Right atrium auricular region (tissue), 2 donors: ENCODE measurements around the gene CFAP251. TPM values are rescaled to one million over a fixed set of nuclear protein-coding genes. Genes with fewer than 3 reads are reported as not detected.

Source experiments
- DNase-seq: peaks from one replicate; pipeline ENCODE4 v3.0.0-alpha.2; 2019; ENCODE audit warnings: low spot score
- H3K27ac ChIP-seq, 2 donors: fragments of 200-600 bp; sonication (generic); 1 replicate in 1 of 2; 2 replicates in 1 of 2; pipeline ENCODE4 v1.5.1; 2016 to 2019
- H3K27me3 ChIP-seq, 2 donors: fragments of 200-600 bp; sonication (generic); one replicate each; pipeline versions ENCODE4 v1.5.1 to v1.6.0; 2017 to 2019
- H3K36me3 ChIP-seq: fragments of 200-600 bp; sonication (generic); one replicate; pipeline ENCODE4 v1.5.1; 2016
- H3K4me1 ChIP-seq, 2 donors: fragments of 200-600 bp; sonication (generic); one replicate each; pipeline versions ENCODE4 v1.5.1 to v1.6.0; 2017 to 2019
- H3K4me3 ChIP-seq, 2 donors: fragments of 200-600 bp; sonication (generic); 1 replicate in 1 of 2; 2 replicates in 1 of 2; pipeline ENCODE4 v1.5.1; 2017 to 2019; ENCODE audit warnings: mild to moderate bottlenecking in 1 of 2, moderate library complexity in 1 of 2
- H3K9me3 ChIP-seq, 2 donors: fragments of 200-600 bp; sonication (generic); one replicate each; pipeline ENCODE4 v1.5.1; 2019
- total RNA-seq, 2 donors: library from RNA; depleted of rRNA; stranded (reverse); fragments of >200 nt; gene quantifications; one replicate each; pipeline ENCODE4 v1.1.0, GENCODE V29; 2016
- TF ChIP-seq, protein P1 (sequence below), 2 donors: fragments of 200-600 bp; sonication (generic); IDR thresholded peaks; one replicate each; pipeline ENCODE4 v1.5.1; 2019; ENCODE audit warnings: antibody characterized with exemption in 2 of 2

CFAP251 gene
- total RNA-seq, 2 donors from 2014 or later = 1.0 to 2.2 TPM

DNA sequence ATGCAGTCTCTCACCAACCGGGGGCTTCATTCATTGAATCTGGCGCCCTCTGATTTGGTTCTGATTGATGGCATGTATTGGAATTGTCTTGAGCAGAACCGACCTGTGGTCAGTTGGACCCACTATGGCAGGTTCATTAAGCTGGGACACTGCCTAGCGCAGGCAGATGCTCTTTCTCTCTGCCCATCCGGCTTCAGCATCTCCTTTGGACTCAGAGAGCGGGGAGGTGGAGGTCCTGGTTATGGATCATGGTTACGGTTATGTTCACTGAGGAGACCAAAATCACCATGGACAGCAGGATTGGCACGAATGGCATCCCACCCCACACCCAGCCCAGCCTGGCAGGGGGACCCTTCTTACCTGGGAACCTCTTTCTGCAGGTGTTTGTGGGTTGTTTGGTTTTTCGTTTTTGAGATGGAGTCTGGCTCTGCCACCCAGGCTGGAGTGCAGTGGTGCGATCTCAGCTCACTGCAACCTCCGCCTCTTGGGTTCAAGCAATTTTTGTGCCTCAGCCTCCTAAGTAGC is 86.9 kb downstream of the CFAP251 start:
- H3K27ac ChIP-seq = peak overlapping the region in 1 of 2 donors; percentile 48
- H3K27me3 ChIP-seq = no peaks in the 10 kb centered on the region
- no peaks in the 10 kb centered on the region for H3K9me3 ChIP-seq
- no peaks in the 10 kb centered on the region for H3K36me3 ChIP-seq
- DNase-seq = no peak
- peaks cover 0 to 23% of the 10 kb centered on the region in 2 donors for H3K4me1 ChIP-seq
- TF ChIP-seq, protein P1, sequence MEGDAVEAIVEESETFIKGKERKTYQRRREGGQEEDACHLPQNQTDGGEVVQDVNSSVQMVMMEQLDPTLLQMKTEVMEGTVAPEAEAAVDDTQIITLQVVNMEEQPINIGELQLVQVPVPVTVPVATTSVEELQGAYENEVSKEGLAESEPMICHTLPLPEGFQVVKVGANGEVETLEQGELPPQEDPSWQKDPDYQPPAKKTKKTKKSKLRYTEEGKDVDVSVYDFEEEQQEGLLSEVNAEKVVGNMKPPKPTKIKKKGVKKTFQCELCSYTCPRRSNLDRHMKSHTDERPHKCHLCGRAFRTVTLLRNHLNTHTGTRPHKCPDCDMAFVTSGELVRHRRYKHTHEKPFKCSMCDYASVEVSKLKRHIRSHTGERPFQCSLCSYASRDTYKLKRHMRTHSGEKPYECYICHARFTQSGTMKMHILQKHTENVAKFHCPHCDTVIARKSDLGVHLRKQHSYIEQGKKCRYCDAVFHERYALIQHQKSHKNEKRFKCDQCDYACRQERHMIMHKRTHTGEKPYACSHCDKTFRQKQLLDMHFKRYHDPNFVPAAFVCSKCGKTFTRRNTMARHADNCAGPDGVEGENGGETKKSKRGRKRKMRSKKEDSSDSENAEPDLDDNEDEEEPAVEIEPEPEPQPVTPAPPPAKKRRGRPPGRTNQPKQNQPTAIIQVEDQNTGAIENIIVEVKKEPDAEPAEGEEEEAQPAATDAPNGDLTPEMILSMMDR (IDR thresholded peaks at IDR 0.05) = no peak
- no peak overlapping the region for H3K4me3 ChIP-seq

DNA sequence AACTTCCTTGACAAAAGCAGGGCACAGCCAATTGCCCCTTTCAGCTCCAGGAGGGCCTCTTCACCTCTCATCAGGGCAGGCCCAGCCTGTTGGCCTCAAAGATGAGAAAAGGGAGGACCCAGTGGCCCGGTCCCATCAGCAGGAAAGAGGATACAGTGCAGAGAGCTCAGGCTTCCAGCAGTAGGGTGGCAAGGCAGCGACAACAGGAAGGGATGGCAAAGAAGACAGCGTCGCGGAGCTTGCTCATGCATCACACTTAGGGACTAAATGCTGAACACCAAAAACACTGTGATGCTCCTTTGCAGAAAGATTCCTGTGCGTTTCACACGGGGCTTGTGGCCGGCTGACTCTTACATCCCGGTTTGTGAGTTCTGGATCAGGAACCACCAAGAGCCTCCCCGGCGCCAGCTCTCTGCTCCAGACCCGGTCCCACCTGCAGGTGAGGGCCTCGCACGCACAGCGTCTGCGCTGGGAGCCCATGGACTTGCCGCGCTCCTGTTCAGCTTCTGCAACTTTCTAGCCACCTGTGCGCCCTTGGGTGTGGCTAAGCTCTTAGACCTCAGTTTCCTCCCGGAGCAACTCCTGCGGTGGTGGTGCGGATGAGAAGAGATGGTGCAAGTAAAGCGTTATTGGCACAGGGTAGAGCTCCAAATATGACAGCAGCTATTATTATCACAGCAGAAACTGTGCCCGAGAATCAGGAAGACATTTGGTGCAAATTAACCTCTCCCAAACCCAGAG is 88.0 kb downstream of the CFAP251 start:
- TF ChIP-seq, protein P1 (IDR thresholded peaks at IDR 0.05) = no peak
- Histone ChIP-seq H3K27me3 (no peaks in the 10 kb centered on the region), H3K4me3 (no peak overlapping the region), H3K27ac (no peak overlapping the region), H3K9me3 (no peaks in the 10 kb centered on the region), H3K36me3 (no peaks in the 10 kb centered on the region), H3K4me1 (peaks cover 0 to 23% of the 10 kb centered on the region in 2 donors)
- no peak for DNase-seq

DNA sequence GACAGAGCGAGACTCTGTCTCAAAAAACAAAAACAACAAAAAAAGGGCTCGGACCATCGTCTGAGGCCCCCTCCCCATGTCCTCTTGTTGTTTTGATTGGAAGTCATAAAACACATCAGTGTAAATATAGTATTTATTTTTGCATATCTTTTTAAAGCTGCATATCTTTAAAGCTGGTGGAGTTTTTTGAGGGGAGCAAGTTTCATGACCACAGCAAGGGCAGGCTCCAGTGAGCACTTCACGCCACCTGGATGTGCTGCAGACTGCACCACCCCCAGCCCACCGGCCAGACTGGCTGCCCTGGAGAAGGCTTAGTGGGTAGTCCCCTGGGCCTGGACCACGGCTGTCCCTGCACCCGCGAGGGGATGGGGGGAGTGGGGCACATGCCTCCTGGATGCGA is 91.3 kb downstream of the CFAP251 start:
- Histone ChIP-seq H3K4me1 (peaks cover 0 to 14% of the 10 kb centered on the region in 2 donors), H3K27ac (no peak overlapping the region), H3K4me3 (no peak overlapping the region), H3K27me3 (no peaks in the 10 kb centered on the region), H3K9me3 (no peaks in the 10 kb centered on the region), H3K36me3 (no peaks in the 10 kb centered on the region)
- TF ChIP-seq, protein P1 (IDR thresholded peaks at IDR 0.05) = no peak
- DNase-seq = no peak

DNA sequence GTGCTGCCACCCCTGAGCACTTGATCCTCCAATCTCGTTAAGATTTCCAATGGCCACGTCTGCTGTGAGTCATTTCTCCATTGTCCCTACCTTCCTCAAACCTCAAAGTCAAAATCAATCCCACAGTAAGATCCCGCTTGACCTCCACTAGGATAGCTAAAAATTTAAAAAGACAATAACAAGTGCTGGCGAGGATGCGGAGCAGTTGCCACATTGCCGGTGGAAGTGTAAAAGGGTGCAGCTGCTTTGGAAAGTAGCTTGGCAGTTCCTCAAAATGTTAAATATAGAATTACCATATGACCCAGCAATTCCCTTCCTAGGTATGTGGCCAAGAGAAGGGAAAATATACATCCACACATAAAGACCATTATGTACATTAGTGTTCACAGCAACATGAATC is 93.8 kb downstream of the CFAP251 start:
- TF ChIP-seq, protein P1 (IDR thresholded peaks at IDR 0.05) = no peak
- no peak overlapping the region for H3K27ac ChIP-seq
- no peak for DNase-seq

DNA sequence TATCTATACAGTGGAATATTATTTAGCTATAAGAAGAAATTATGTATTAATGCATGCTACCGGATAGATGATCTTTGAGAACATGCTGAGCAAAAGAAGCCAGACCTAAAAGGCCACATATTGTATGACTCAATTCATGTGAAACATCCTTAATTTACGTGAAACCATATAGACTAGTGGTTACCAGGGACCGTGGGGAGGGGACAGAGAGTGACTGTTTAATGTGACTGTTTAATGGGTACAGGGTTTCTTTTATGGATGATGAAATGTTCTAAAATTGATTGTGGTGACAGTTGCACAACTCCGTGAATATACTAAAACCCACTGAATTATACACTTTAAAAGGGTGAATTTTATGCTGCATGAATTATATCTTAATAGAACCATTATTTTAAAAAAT is 94.7 kb downstream of the CFAP251 start:
- no peak for DNase-seq
- Histone ChIP-seq H3K27ac (no peak overlapping the region), H3K4me1 (no peaks in the 10 kb centered on the region), H3K4me3 (no peak overlapping the region), H3K9me3 (peaks cover 0 to 2% of the 10 kb centered on the region in 2 donors), H3K27me3 (no peaks in the 10 kb centered on the region), H3K36me3 (no peaks in the 10 kb centered on the region)
- TF ChIP-seq, protein P1 (IDR thresholded peaks at IDR 0.05) = no peak

More for the DNA sequence above, 93.8 kb downstream of the CFAP251 start:
- Histone ChIP-seq H3K9me3 (no peaks in the 10 kb centered on the region), H3K36me3 (no peaks in the 10 kb centered on the region), H3K27me3 (no peaks in the 10 kb centered on the region), H3K4me3 (no peak overlapping the region), H3K4me1 (no peaks in the 10 kb centered on the region)
